K562 (cell line): Measurements from ENCODE around the gene B3GNT9. TPM values are rescaled to one million over a fixed set of nuclear protein-coding genes. Genes with fewer than 3 reads are reported as not detected.
A peak's percentile ranks its signal among the peaks of the same experiment; 100 is the strongest.

ENCODE experiments used
- BCOR ChIP-seq: fragments of 450-650 bp; IDR thresholded peaks from 2 replicates; pipeline ENCODE4 v1.6.1; 2016
- CTCF ChIP-seq, 3 experiments: IDR thresholded peaks in 2 of 3; conservative IDR thresholded peaks in 1 of 3; 2 replicates each; pipeline ENCODE4 v1.5.1; 2011 to 2012; ENCODE audit warnings: low read length in 3 of 3, mild to moderate bottlenecking in 3 of 3, control low read depth in 2 of 3, improper control_type of control experiment in 1 of 3, inconsistent platforms in 1 of 3, low read depth in 1 of 3, mixed read lengths in 1 of 3, moderate library complexity in 1 of 3; ENCODE audit not compliant: insufficient read depth in 2 of 3
- CXXC5 ChIP-seq: fragments of 250-450 bp; sonication (Bioruptor Pico); IDR thresholded peaks from 2 replicates; pipeline ENCODE4 v1.8.0; 2022; ENCODE audit warnings: inconsistent platforms, mild to moderate bottlenecking, moderate library complexity
- ETV6 ChIP-seq, 3 experiments: fragments of 150-350 bp in 1 of 3; sonication (generic) in 1 of 3; formaldehyde crosslinking in 1 of 3; IDR thresholded peaks; 2 replicates each; pipeline versions ENCODE4 v1.6.1 to v1.8.0; 2014 to 2022; ENCODE audit warnings: borderline replicate concordance in 2 of 3, low read depth in 2 of 3, antibody characterized with exemption in 1 of 3, low read length in 1 of 3, mild to moderate bottlenecking in 1 of 3, missing genetic modification reagents in 1 of 3
- HCFC1 ChIP-seq: IDR thresholded peaks from 2 replicates; pipeline ENCODE4 v1.6.1; 2012; ENCODE audit warnings: low read depth, low read length, improper control_type of control experiment
- HNRNPLL ChIP-seq: fragments of 200-400 bp; formaldehyde crosslinking; IDR thresholded peaks from 2 replicates; pipeline ENCODE4 v1.6.1; 2017; ENCODE audit warnings: low read length, low read depth, mild to moderate bottlenecking; ENCODE audit not compliant: poor library complexity, severe bottlenecking
- NFRKB ChIP-seq: fragments of 450-650 bp; IDR thresholded peaks from 2 replicates; pipeline ENCODE4 v1.6.1; 2016; ENCODE audit warnings: low read depth
- RB1 ChIP-seq: fragments of 450-650 bp; IDR thresholded peaks from 2 replicates; pipeline ENCODE4 v1.6.1; 2017; ENCODE audit warnings: low read depth, mild to moderate bottlenecking
- SRSF1 ChIP-seq: fragments of 200-400 bp; formaldehyde crosslinking; IDR thresholded peaks from 2 replicates; pipeline ENCODE4 v1.6.1; 2017; ENCODE audit warnings: mild to moderate bottlenecking, low read depth, low read length, moderate library complexity
- ZBTB40 ChIP-seq, 2 experiments: fragments of 450-650 bp in 1 of 2; sonication (generic) in 1 of 2; formaldehyde crosslinking in 1 of 2; IDR thresholded peaks; 2 replicates each; pipeline versions ENCODE4 v1.7.1 to v1.9.0; 2016 to 2022; ENCODE audit warnings: inconsistent platforms in 1 of 2, mild to moderate bottlenecking in 1 of 2, missing genetic modification reagents in 1 of 2
- ZSCAN32 ChIP-seq: fragments of 450-650 bp; formaldehyde crosslinking; IDR thresholded peaks from 2 replicates; pipeline ENCODE4 v1.4.0; 2020; ENCODE audit warnings: mild to moderate bottlenecking, moderate library complexity
- polyA plus RNA-seq, 8 experiments: library from polyadenylated mRNA; depleted of rRNA in 4 of 8; stranded (reverse) in 5 of 8; unstranded in 3 of 8; fragments of >200 nt; fragmentation: Nextera tagmentation in 2 of 8; fragmentation: Illumina TruSeq in 1 of 8; extraction: Ambion mirVana in 2 of 8; extraction: Trizol in 1 of 8; gene quantifications; 2 replicates each; pipeline versions ENCODE4 v1.2.1 to v1.2.3, GENCODE V29; 2011 to 2014; ENCODE audit warnings: inconsistent platforms in 1 of 8, missing spikeins in 1 of 8
- total RNA-seq, 7 experiments: library from RNA; depleted of rRNA in 6 of 7; stranded (reverse); fragments of >200 nt in 6 of 7; fragmentation: Illumina TruSeq in 2 of 7; extraction: Trizol in 2 of 7; gene quantifications; 2 replicates each; pipeline versions ENCODE4 v1.2.1 to v1.2.3, GENCODE V29; 2011 to 2021; ENCODE audit warnings: low replicate concordance in 1 of 7
- TF ChIP-seq, protein P1 (sequence below): sonication (generic); formaldehyde crosslinking; IDR thresholded peaks from 2 replicates; pipeline ENCODE4 v1.8.0; 2022; ENCODE audit warnings: mild to moderate bottlenecking, missing genetic modification reagents, borderline replicate concordance

B3GNT9 gene
- total and polyA plus RNA-seq, 9 of the 15 experiments (the other 6 are each of a cell fraction or from before 2014, with no cell fraction given): 0.01 to 1.8 (median 1.1) TPM; not detected in 1

DNA sequence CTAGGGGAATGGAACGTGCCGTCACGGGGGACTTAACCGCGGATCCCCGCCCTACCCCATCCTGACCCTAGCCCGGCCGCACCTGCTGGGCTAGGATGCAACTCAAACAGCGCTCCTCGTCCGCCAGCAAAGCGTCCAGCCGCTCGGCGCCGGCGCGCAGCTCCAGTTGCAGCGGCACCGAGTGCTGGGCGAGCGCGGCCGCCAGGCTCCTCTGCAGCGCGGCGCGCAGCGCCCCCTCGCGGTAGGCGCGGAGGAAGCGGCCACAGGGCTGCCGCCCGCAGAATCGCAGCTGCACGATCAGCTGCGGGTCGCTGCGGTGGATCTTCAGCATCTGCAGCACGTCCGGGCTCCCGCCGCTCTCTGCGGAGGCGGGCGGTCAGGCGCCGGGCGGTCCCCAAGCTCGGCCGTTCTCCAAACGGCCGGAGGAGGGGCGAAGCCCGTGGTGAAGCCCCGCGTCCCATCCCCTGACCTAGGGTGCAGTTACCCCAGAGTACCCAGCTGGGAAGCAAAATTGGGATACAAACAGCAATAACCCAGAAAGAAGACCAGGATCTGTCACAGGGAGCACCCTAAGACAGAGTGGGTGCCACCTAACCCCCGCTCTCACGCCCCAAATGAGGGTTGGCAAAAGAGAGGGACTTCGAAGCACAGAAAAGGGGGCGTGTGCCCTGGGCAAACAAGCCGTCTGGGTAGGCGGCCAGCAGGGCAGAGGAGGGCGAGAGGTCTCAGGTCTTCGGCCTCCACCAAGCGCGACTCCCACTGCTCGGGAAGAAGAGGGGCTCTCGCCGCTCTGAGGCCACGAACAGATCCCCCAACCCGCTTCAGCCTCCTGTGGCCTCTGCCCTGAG is 4.7 kb upstream of the B3GNT9 start (continued):
- no peak for TF ChIP-seq ZBTB40 (IDR thresholded peaks at IDR 0.05)
- no peak for TF ChIP-seq ZBTB40 (CRISPR knock-in tag; IDR thresholded peaks at IDR 0.05)
- no peak for TF ChIP-seq SRSF1
- TF ChIP-seq, protein P1, sequence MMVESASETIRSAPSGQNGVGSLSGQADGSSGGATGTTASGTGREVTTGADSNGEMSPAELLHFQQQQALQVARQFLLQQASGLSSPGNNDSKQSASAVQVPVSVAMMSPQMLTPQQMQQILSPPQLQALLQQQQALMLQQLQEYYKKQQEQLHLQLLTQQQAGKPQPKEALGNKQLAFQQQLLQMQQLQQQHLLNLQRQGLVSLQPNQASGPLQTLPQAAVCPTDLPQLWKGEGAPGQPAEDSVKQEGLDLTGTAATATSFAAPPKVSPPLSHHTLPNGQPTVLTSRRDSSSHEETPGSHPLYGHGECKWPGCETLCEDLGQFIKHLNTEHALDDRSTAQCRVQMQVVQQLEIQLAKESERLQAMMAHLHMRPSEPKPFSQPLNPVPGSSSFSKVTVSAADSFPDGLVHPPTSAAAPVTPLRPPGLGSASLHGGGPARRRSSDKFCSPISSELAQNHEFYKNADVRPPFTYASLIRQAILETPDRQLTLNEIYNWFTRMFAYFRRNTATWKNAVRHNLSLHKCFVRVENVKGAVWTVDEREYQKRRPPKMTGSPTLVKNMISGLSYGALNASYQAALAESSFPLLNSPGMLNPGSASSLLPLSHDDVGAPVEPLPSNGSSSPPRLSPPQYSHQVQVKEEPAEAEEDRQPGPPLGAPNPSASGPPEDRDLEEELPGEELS (CRISPR knock-in tag): no peak
- TF ChIP-seq HNRNPLL: peak; percentile 31
- no peak for TF ChIP-seq NFRKB
- no peak for TF ChIP-seq BCOR
- no peak for TF ChIP-seq ZSCAN32 (CRISPR knock-in tag)
- peak; percentile 91 to 98 (median 94) for TF ChIP-seq CTCF (IDR thresholded peaks at IDR 0.05 in 2 of 3, conservative IDR thresholded peaks at IDR 0.05 in 1 of 3; ENCODE audit: insufficient read depth in 2 of 3, low read depth in 1 of 3, low read length in 3 of 3)
- peak; percentile 98 for TF ChIP-seq RB1
- peak; percentile 19; the same call in 1 of the 2 replicates for TF ChIP-seq HCFC1
- TF ChIP-seq CXXC5 (CRISPR knock-in tag): peak; percentile 73
- TF ChIP-seq ETV6 (IDR thresholded peaks at IDR 0.05; ENCODE audit: borderline replicate concordance in 1 of 2, low read depth in 2 of 2, low read length in 1 of 2): no peak
- TF ChIP-seq ETV6 (CRISPR knock-in tag; IDR thresholded peaks at IDR 0.05; ENCODE audit: borderline replicate concordance): no peak
